NB4 (cell line): ENCODE measurements around the gene TBX5.

Experiments
- DNase-seq: peaks from one replicate; pipeline ENCODE4 v3.0.0; 2010; ENCODE audit warnings: low read depth
- H3K4me3 ChIP-seq: one replicate; pipeline ENCODE4 v1.5.1; 2011; ENCODE audit warnings: mild to moderate bottlenecking, low read depth, low read length, moderate library complexity
- MYC ChIP-seq: IDR thresholded peaks from 2 replicates; pipeline ENCODE4 v1.6.1; 2011; ENCODE audit warnings: low read depth, low read length
- POLR2A ChIP-seq: IDR thresholded peaks from 2 replicates; pipeline ENCODE4 v1.6.1; 2011; ENCODE audit warnings: mild to moderate bottlenecking; ENCODE audit not compliant: insufficient read length; ENCODE audit errors: extremely low read depth
- TF ChIP-seq, protein P1 (sequence below): IDR thresholded peaks from 2 replicates; pipeline ENCODE4 v1.6.1; 2011; ENCODE audit warnings: low read depth, low read length
- TF ChIP-seq, protein P2 (sequence below): IDR thresholded peaks from one replicate; pipeline ENCODE4 v1.5.1; 2012; ENCODE audit warnings: low read depth, low read length

Gene TBX5

DNA sequence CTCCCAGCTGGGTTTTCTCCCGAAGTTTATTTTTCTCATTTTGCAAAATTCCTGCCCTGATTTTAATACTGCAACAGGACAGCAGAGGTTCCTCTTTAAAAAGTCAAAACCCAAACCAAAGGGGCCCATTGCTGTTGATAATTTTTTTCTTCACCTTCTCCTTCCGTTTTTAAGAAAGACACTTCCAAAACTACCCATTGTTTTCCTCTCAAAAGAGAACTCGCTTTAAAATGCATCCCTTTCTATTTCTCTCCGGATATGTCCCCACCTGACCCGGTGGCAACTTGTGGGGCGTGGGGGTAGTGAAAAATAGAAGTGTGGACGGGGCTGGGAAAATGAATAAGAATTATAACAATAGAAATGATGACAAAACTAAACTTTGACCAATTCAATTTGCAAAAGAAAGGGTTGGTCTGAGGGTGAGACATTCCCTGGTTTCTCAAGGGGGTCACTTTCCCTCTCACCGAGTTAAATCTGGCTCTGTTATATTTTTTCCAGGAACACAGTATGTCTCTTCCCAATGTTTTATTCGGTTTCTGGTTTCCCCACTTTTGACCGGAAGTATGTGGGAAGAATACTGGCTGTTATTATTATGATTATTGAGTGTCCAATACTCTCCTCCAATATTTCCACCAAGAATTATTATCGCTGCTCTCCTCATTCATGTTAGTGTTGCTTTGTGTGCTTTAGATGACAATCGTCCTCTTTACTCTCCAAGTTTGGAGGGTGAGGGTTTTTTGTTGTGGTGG is 4.1 kb upstream of the TBX5 start:
- no peak overlapping the region for H3K4me3 ChIP-seq
- no peak for DNase-seq
- TF ChIP-seq POLR2A, result no peak
- no peak for TF ChIP-seq MYC
- TF ChIP-seq, protein P1, sequence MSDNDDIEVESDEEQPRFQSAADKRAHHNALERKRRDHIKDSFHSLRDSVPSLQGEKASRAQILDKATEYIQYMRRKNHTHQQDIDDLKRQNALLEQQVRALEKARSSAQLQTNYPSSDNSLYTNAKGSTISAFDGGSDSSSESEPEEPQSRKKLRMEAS, result no peak
- TF ChIP-seq, protein P2, sequence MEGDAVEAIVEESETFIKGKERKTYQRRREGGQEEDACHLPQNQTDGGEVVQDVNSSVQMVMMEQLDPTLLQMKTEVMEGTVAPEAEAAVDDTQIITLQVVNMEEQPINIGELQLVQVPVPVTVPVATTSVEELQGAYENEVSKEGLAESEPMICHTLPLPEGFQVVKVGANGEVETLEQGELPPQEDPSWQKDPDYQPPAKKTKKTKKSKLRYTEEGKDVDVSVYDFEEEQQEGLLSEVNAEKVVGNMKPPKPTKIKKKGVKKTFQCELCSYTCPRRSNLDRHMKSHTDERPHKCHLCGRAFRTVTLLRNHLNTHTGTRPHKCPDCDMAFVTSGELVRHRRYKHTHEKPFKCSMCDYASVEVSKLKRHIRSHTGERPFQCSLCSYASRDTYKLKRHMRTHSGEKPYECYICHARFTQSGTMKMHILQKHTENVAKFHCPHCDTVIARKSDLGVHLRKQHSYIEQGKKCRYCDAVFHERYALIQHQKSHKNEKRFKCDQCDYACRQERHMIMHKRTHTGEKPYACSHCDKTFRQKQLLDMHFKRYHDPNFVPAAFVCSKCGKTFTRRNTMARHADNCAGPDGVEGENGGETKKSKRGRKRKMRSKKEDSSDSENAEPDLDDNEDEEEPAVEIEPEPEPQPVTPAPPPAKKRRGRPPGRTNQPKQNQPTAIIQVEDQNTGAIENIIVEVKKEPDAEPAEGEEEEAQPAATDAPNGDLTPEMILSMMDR, result no peak

DNA sequence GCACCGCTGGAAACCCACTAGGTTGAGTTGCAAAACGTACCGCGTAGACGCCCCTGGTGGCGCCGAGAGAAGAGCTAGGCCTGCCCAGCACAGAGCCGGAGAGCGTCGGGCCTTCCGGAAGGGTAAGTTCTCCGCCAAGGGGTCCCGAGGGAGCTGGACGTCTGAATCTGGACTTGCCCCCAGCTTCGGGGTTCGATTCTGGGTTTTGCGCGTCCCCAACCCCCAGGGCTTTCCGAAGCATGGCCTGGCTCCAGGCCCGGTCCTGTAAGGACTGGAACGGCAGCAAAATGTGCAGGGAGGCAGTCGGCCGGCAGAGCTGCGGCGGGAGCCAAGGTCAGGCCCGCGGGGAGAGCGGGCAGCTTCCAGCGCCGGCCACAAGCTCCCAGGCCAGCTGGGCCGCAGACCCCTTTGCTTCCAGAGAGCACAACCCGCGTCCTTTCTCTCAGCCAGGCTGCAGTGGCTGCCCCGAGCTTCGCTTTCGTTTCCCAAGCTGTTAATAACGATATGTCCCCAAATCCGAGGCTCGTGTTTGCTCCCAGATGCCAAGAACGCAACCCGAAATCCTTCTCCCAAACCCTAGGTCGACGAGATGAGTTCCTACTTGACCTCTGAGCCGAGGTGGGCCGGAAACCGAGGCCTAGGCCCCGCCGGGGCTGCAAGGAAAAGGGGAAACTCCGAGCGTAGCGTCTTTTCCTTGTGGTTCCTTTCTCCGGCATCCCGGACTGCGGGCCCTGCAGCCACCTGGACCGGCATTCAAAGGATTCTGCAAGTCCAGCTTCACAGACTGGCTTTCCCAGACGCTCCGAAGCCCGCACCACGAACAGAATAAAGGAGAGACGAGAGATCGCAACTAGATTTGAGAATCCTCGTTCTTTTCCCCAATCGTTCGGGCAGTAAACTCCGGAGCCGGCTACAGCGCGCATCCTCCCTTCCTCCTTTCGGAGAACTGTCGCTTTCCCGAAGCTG is 3.2 kb upstream of the TBX5 start:
- H3K4me3 ChIP-seq, result no peak overlapping the region
- no peak for DNase-seq
- TF ChIP-seq, protein P2, result no peak
- no peak for TF ChIP-seq MYC
- TF ChIP-seq, protein P1, result no peak
- no peak for TF ChIP-seq POLR2A

DNA sequence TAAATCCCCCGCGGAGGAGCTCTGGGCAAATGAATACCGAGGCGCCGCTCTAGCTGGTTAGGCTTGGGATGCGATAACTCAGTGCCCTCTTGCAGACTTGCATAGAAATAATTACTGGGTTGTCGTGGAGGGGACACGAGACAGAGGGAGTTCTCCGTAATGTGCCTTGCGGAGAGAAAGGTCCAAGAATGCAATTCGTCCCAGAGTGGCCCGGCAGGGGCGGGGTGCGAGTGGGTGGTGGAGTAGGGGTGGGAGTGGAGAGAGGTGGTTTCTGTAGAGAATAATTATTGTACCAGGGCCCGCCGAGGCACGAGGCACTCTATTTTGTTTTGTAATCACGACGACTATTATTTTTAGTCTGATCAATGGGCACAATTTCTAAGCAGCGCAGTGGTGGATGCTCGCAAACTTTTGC is 2.5 kb upstream of the TBX5 start:
- H3K4me3 ChIP-seq, result no peak overlapping the region

DNA sequence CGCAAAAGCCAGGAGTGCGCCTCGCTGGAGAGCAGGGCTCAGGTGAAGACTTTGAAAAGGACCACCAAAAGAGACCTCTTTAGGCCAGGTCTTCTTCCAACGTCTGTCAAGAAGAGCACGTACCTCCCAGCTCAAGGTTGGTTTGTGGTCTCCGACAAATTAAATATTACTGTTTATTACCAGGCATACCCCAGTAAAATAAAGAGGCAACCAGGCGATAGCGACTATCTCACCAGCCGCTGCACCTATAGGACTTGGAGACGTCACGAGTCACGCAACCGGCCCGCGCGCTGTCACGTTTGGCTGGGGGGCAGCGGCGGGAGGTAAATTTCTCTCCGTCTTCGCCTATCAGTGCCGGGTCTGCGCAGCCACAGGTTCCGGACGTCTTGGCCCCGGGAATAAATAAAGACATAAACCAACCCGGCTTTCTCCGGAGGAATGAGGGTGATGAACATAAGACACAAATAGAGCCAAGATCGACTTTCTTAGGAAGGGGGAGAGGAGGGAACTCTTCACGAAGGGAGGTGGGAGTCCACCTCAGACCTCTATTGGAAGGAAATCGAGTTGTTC is 2.0 kb upstream of the TBX5 start:
- TF ChIP-seq MYC, result no peak
- TF ChIP-seq, protein P1, result no peak
- TF ChIP-seq POLR2A, result no peak
- TF ChIP-seq, protein P2, result no peak
- H3K4me3 ChIP-seq, result no peak overlapping the region
- no peak for DNase-seq

More for the DNA sequence above, 2.5 kb upstream of the TBX5 start:
- DNase-seq, result no peak
- TF ChIP-seq, protein P2, result no peak
- TF ChIP-seq MYC, result no peak
- TF ChIP-seq, protein P1, result no peak
- TF ChIP-seq POLR2A, result no peak

DNA sequence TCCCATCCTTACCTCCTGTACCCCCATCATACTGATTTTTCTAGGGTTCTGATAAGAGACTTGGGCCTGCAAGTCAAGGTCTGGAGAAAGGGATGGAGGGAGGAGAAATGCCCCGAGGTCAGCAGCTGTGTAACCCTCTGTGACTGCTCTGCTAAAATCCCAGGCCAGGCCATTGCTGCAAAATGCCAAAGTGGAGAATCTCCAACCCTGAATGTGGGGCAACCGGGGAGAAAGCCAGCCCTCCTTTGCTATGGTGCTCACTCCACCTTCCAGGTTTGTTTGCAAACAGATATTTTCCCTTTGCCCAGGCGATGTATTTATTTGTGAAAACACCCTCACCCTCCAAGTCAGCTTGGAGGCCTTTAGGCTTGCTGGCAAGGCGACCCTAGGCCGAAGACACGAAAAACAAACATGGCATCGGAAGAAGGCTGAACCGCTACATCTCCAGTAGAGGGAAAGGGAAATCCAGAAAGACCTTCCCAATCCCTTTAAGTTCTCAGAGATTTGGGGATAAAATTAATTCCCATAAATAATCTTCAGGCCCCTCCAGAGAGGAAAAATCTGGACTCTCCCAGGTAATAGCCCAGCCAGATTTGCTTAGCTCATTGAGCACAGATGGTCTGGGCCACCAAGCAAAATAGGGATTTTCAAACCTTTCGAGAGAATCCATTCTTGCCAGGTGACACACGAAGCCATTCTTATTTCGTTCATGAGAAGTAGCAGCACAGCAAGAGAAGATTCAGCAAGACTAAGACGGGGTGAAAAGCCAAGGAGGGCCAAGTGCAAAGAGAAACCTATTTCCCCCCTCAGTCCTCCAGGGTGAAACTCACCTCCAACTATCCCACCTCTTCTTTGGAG is 1.3 kb upstream of the TBX5 start:
- no peak overlapping the region for H3K4me3 ChIP-seq
- TF ChIP-seq, protein P2, result no peak
- TF ChIP-seq, protein P1, result no peak
- TF ChIP-seq MYC (no peak), POLR2A (no peak)
- DNase-seq, result no peak
